ENCODE data around the gene MRPL23. TPM values are rescaled to one million over a fixed set of nuclear protein-coding genes. Genes with fewer than 3 reads are reported as not detected.

MRPL23 gene
- total RNA-seq, 1 donor from 2014 or later, result 125 TPM

DNA sequence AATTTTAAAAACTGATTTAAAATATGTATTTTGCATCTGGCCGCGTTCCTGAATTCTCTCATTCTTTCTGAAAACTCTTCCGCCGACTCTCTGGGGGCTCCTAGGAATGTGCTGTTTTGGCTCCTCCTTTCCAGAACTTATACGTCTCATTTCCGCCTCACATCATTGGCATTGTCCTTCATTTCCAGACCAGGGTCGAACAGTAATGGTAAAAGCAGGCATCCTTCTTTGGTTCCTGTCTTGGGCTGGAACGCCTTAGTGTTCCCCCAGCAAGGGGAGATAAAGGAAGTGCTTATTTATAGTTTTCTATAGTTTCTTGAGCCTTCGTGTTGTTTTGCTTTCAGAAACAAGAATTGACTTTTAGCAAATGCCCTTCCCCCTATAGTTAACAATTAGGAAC lies 38.5 kb upstream of the MRPL23 start:
- Histone ChIP-seq H3K27me3 (ENCODE audit: control insufficient read depth, insufficient read depth, low read length) (no peaks in the 10 kb centered on the region), H3K4me3 (ENCODE audit: low read depth, low read length) (no peak overlapping the region), H3K36me3 (ENCODE audit: control insufficient read depth, insufficient read depth, low read length) (no peaks in the 10 kb centered on the region)
- DNase-seq (ENCODE audit: low read depth) (no peak), FAIRE-seq (no peak)
- TF ChIP-seq, protein P1, sequence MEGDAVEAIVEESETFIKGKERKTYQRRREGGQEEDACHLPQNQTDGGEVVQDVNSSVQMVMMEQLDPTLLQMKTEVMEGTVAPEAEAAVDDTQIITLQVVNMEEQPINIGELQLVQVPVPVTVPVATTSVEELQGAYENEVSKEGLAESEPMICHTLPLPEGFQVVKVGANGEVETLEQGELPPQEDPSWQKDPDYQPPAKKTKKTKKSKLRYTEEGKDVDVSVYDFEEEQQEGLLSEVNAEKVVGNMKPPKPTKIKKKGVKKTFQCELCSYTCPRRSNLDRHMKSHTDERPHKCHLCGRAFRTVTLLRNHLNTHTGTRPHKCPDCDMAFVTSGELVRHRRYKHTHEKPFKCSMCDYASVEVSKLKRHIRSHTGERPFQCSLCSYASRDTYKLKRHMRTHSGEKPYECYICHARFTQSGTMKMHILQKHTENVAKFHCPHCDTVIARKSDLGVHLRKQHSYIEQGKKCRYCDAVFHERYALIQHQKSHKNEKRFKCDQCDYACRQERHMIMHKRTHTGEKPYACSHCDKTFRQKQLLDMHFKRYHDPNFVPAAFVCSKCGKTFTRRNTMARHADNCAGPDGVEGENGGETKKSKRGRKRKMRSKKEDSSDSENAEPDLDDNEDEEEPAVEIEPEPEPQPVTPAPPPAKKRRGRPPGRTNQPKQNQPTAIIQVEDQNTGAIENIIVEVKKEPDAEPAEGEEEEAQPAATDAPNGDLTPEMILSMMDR (IDR thresholded peaks at IDR 0.05; ENCODE audit: insufficient read depth, low read length, severe bottlenecking), result no peak

DNA sequence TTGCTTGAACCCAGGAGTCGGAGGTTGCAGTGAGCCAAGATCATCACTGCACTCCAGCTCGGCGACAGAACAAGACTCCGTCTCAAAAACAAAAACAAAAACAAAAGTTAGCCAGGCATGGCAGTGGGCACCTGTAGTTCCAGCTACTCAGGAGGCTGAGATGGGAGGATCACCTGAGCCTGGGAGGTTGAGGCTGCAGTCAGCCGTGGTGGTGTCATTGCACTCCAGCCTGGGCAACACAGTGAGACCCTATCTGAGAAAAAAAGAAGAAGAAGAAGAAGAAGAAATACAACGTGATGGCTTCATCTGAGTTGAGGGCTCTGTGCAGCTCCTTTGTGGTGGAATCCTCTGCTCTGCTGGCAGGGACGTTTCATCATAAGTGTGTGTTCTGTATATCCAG lies 37.6 kb upstream of the MRPL23 start:
- H3K4me3 ChIP-seq (ENCODE audit: low read depth, low read length), result no peak overlapping the region
- no peaks in the 10 kb centered on the region for H3K27me3 ChIP-seq (ENCODE audit: control insufficient read depth, insufficient read depth, low read length)
- TF ChIP-seq, protein P1 (IDR thresholded peaks at IDR 0.05; ENCODE audit: insufficient read depth, low read length, severe bottlenecking), result no peak
- no peak for DNase-seq (ENCODE audit: low read depth)
- no peak for FAIRE-seq
- no peaks in the 10 kb centered on the region for H3K36me3 ChIP-seq (ENCODE audit: control insufficient read depth, insufficient read depth, low read length)

DNA sequence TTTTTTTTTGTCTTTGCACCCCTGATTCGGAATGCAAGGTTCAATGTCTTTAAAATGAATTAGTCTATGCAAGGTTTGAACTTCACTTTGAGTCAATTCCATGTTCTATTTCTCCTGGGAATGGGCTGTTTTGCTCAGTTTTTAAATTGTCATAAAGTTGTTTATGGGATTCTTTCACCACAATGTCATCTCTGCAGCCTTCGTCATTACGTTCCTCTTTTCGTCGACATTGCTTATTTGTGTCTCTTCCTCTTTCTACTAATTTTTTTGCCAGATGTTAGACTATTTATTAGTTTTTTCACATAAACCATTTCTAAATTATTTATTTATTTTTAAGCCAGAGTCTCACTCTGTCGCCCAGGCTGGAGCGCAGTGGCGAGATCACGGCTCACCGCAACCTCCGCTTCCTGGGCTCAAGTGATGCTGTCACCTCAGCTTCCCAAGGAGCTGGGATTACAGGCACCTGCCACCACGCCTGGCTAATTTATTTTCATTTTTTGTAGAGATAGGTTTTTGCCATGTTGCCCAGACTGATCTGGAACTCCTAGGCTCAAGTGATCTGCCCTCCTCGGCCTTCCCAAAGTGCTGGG lies 34.7 kb upstream of the MRPL23 start:
- Histone ChIP-seq H3K27me3 (ENCODE audit: control insufficient read depth, insufficient read depth, low read length) (no peaks in the 10 kb centered on the region), H3K4me3 (ENCODE audit: low read depth, low read length) (no peak overlapping the region), H3K36me3 (ENCODE audit: control insufficient read depth, insufficient read depth, low read length) (no peaks in the 10 kb centered on the region)
- FAIRE-seq, result no peak
- TF ChIP-seq, protein P1 (IDR thresholded peaks at IDR 0.05; ENCODE audit: insufficient read depth, low read length, severe bottlenecking), result no peak
- DNase-seq (ENCODE audit: low read depth), result no peak

DNA sequence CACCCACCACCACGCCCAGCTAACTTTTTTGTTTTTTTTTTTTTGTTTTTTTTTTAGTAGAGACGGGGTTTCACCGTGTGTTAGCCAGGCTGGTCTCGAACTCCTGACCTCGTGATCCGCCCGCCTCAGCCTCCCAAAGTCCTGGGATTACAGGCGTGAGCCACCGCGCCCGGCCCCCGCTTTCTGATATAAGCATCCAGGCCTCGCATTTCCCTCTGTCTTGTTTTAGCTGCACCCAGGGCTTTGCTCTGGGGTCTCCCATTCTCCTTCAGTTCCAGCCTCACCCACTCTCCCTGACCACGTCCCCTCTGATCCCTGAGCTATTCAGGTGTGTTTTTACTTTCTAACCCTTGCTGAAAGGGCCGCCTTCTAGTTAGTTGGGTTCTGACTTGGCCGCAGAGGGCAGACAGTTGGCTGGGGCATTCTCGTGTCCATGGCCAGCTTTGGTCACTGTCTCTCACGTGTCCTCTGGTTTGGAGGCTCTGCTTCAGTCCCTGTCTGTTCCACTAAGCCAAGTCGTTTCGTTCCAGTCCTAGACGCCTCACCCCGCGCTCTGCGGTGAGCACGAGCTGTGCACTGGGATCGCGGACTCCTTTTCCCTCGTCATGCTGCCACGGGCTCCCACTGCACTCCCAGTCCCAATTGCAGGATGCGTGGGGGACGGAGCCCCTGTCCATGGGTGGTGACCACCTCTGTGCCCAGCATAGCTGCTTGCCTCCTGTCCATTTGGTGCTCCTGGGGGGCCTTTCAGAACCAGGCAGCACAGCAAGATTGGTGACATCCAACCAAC lies 33.7 kb upstream of the MRPL23 start:
- H3K4me3 ChIP-seq (ENCODE audit: low read depth, low read length), result no peak overlapping the region
- FAIRE-seq (peak; percentile 55), DNase-seq (ENCODE audit: low read depth) (no peak)
- H3K27me3 ChIP-seq (ENCODE audit: control insufficient read depth, insufficient read depth, low read length), result no peaks in the 10 kb centered on the region
- TF ChIP-seq, protein P1 (IDR thresholded peaks at IDR 0.05; ENCODE audit: insufficient read depth, low read length, severe bottlenecking), result no peak
- H3K36me3 ChIP-seq (ENCODE audit: control insufficient read depth, insufficient read depth, low read length), result no peaks in the 10 kb centered on the region

DNA sequence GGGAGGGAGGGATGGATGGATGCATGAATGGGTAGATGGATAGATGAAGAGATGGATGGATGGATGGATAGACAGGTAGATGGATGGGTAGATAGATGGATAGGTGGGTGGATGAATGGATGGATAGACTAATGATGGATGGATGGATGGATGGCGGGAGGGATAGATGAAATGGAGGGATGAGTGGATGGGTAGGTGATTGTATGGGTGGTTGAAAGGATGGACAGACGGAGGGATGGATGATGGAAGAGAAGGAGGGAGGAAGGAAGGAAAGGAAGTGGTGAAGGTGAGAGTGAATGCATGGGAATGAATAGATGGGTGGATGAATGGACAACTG lies 31.4 kb upstream of the MRPL23 start:
- DNase-seq (ENCODE audit: low read depth), result no peak
- H3K4me3 ChIP-seq (ENCODE audit: low read depth, low read length), result no peak overlapping the region

More for the DNA sequence above, 31.4 kb upstream of the MRPL23 start:
- Histone ChIP-seq H3K36me3 (ENCODE audit: control insufficient read depth, insufficient read depth, low read length) (no peaks in the 10 kb centered on the region), H3K27me3 (ENCODE audit: control insufficient read depth, insufficient read depth, low read length) (no peaks in the 10 kb centered on the region)
- FAIRE-seq, result peak; percentile 40
- TF ChIP-seq, protein P1 (IDR thresholded peaks at IDR 0.05; ENCODE audit: insufficient read depth, low read length, severe bottlenecking), result no peak
